IMR-90 (cell line): ENCODE results near the gene EIF4H. TPM values are rescaled to one million over a fixed set of nuclear protein-coding genes. Genes with fewer than 3 reads are reported as not detected.

Experiments used
- ATAC-seq: fragments of 200-7000 bp; cut with Tn5 transposase; 2 replicates; pipeline ENCODE4 v1.9.1; 2020; ENCODE audit warnings: low read depth, mild to moderate bottlenecking, moderate library complexity
- BruUV-seq: library from RNA; stranded (reverse); fragments of 400-500 nt; replicated peaks from 2 replicates; lab custom pipeline; 2021; lab: Mats Ljungman, UMichigan
- CTCF ChIA-PET: fragments of 300-600 bp; formaldehyde crosslinking; extraction: SDS; loops from one replicate; lab custom pipeline; 2021; ENCODE audit warnings: antibody characterized with exemption; lab: Yijun Ruan, JAX
- POLR2A ChIA-PET: fragments of 300-600 bp; sonication (Branson Sonifier 250); formaldehyde crosslinking; loops from one replicate; lab custom pipeline; 2022; ENCODE audit warnings: antibody characterized with exemption; ENCODE audit not compliant: unreplicated experiment; lab: Charles Lee
- DNase-seq: peaks from one replicate; pipeline ENCODE4 v3.0.0; 2013
- H2AFZ ChIP-seq: replicated peaks from 2 replicates; pipeline ENCODE3; 2013; ENCODE audit warnings: low read length, mild to moderate bottlenecking; ENCODE audit not compliant: poor library complexity
- H2AK5ac ChIP-seq: 2 replicates; pipeline ENCODE4 v1.6.1; 2013; ENCODE audit warnings: low read depth, low read length, inconsistent platforms
- H2AK9ac ChIP-seq: replicated peaks from 2 replicates; pipeline ENCODE3; 2013; ENCODE audit warnings: mild to moderate bottlenecking, low read depth, low read length, moderate library complexity; ENCODE audit not compliant: poor library complexity
- H2BK120ac ChIP-seq: 2 replicates; pipeline ENCODE4 v1.6.1; 2013; ENCODE audit warnings: low read depth, low read length, inconsistent platforms
- H2BK15ac ChIP-seq: 3 replicates; pipeline ENCODE4 v1.6.1; 2013; ENCODE audit warnings: low read depth, low read length, inconsistent platforms
- H2BK20ac ChIP-seq: 2 replicates; pipeline ENCODE4 v1.6.1; 2013; ENCODE audit warnings: low read depth, mild to moderate bottlenecking, inconsistent platforms, low read length, moderate library complexity
- H2BK5ac ChIP-seq: 2 replicates; pipeline ENCODE4 v1.6.1; 2013; ENCODE audit warnings: mild to moderate bottlenecking, low read depth, low read length, inconsistent platforms; ENCODE audit not compliant: poor library complexity, severe bottlenecking
- H3K14ac ChIP-seq: replicated peaks from 2 replicates; pipeline ENCODE4 v1.6.1; 2013; ENCODE audit warnings: low read depth, low read length, inconsistent platforms
- H3K18ac ChIP-seq: 2 replicates; pipeline ENCODE4 v1.6.1; 2013; ENCODE audit warnings: low read depth, low read length, control low read depth
- H3K23ac ChIP-seq: 2 replicates; pipeline ENCODE4 v1.6.1; 2013; ENCODE audit warnings: low read depth, low read length, inconsistent platforms
- H3K27ac ChIP-seq: 2 replicates; pipeline ENCODE4 v1.5.1; 2013; ENCODE audit warnings: mild to moderate bottlenecking, control low read depth, low read length; ENCODE audit not compliant: insufficient read depth
- H3K27me3 ChIP-seq: 2 replicates; pipeline ENCODE4 v1.6.1; 2013; ENCODE audit warnings: low read length; ENCODE audit not compliant: control insufficient read depth, insufficient read depth
- H3K36me3 ChIP-seq: 2 replicates; pipeline ENCODE4 v1.6.1; 2013; ENCODE audit warnings: low read length, mixed read lengths; ENCODE audit not compliant: control insufficient read depth, insufficient read depth
- H3K4ac ChIP-seq: 2 replicates; pipeline ENCODE4 v1.6.1; 2013; ENCODE audit warnings: low read depth, low read length, inconsistent platforms
- H3K4me1 ChIP-seq: 2 replicates; pipeline ENCODE4 v1.6.1; 2013; ENCODE audit warnings: low read length, mixed read lengths; ENCODE audit not compliant: control insufficient read depth, insufficient read depth
- H3K4me2 ChIP-seq: 2 replicates; pipeline ENCODE4 v1.6.1; 2013; ENCODE audit warnings: low read depth, mild to moderate bottlenecking, control low read depth, low read length, moderate library complexity
- H3K4me3 ChIP-seq: 2 replicates; pipeline ENCODE4 v1.5.1; 2013; ENCODE audit warnings: low read depth, mild to moderate bottlenecking, control low read depth, low read length, moderate library complexity; ENCODE audit not compliant: insufficient read depth
- H3K56ac ChIP-seq: 2 replicates; pipeline ENCODE4 v1.6.1; 2013; ENCODE audit warnings: low read length, inconsistent platforms; ENCODE audit not compliant: insufficient read depth; ENCODE audit errors: extremely low read depth
- H3K79me1 ChIP-seq, 2 experiments: 2 replicates each; pipeline ENCODE4 v1.6.1; 2013; ENCODE audit warnings: low read length in 2 of 2, inconsistent platforms in 1 of 2, low read depth in 1 of 2
- H3K9ac ChIP-seq: 2 replicates; pipeline ENCODE4 v1.6.1; 2013; ENCODE audit warnings: low read depth, low read length, control low read depth
- H3K9me1 ChIP-seq: 2 replicates; pipeline ENCODE4 v1.6.1; 2013; ENCODE audit warnings: low read length, inconsistent platforms; ENCODE audit not compliant: insufficient read depth
- H3K9me3 ChIP-seq: 2 replicates; pipeline ENCODE4 v1.6.1; 2013; ENCODE audit warnings: low read length; ENCODE audit not compliant: control insufficient read depth, insufficient read depth
- H4K20me1 ChIP-seq: 2 replicates; pipeline ENCODE4 v1.6.1; 2013; ENCODE audit warnings: low read length, inconsistent platforms; ENCODE audit not compliant: insufficient read depth
- H4K5ac ChIP-seq: 2 replicates; pipeline ENCODE4 v1.6.1; 2013; ENCODE audit warnings: mild to moderate bottlenecking, low read depth, low read length, control low read depth
- H4K8ac ChIP-seq, 2 experiments: 2 replicates each; pipeline ENCODE4 v1.6.1; 2013; ENCODE audit warnings: low read depth in 2 of 2, low read length in 2 of 2, control low read depth in 1 of 2, inconsistent platforms in 1 of 2
- H4K91ac ChIP-seq: 2 replicates; pipeline ENCODE4 v1.6.1; 2013; ENCODE audit warnings: low read depth, low read length, inconsistent platforms; ENCODE audit not compliant: insufficient read depth
- CHD1 ChIP-seq: IDR thresholded peaks from 2 replicates; pipeline ENCODE4 v1.6.1; 2012; ENCODE audit warnings: low read depth, low read length, improper control_type of control experiment
- ELK1 ChIP-seq: fragments of 150-350 bp; IDR thresholded peaks from 2 replicates; pipeline ENCODE4 v1.6.1; 2016; ENCODE audit warnings: low read depth, mild to moderate bottlenecking, low read length, moderate library complexity, borderline replicate concordance
- MAFK ChIP-seq: IDR thresholded peaks from 2 replicates; pipeline ENCODE4 v1.6.1; 2012; ENCODE audit warnings: low read depth, low read length, improper control_type of control experiment
- MXI1 ChIP-seq: IDR thresholded peaks from 2 replicates; pipeline ENCODE4 v1.6.1; 2012; ENCODE audit warnings: low read depth, mild to moderate bottlenecking, low read length, moderate library complexity, borderline replicate concordance
- WGBS, 2 experiments: methylation state at CpG; one replicate each; pipeline versions ENCODE4 v1.1.5 to v1.1.7; 2013; ENCODE audit warnings: missing lambda C conversion rate in 2 of 2; ENCODE audit not compliant: insufficient read length in 1 of 2; ENCODE audit errors: extremely low coverage in 2 of 2; 5-methylcytosine and 5-hydroxymethylcytosine counted together
- dilution Hi-C: fragments of 300-500 bp; cut with HindIII; formaldehyde crosslinking; loops from one replicate; pipeline ENCODE4 v1.14.3; 2018; ENCODE audit warnings: low sequenced_read_pairs; ENCODE audit not compliant: unreplicated experiment
- in situ Hi-C: fragments of 300-500 bp; cut with MboI; formaldehyde crosslinking; loops from 3 replicates; pipeline ENCODE4 v1.14.3; 2019; ENCODE audit warnings: low sequenced_read_pairs, inconsistent platforms, mixed read lengths
- intact Hi-C: fragments of 100-400 bp; cut with micrococcal nuclease; formaldehyde crosslinking; loops from 2 replicates; pipeline ENCODE4 v1.10.0; 2022
- polyA plus RNA-seq, 3 experiments: library from polyadenylated mRNA; depleted of rRNA; stranded (reverse); fragments of >200 nt; gene quantifications; 2 replicates each; pipeline ENCODE4 v1.2.3, GENCODE V29; 2012; ENCODE audit warnings: low replicate concordance in 1 of 3
- total RNA-seq: library from RNA; depleted of rRNA; stranded (reverse); fragments of >200 nt; gene quantifications from 2 replicates; pipeline ENCODE4 v1.2.3, GENCODE V29; 2012

EIF4H gene
- total and polyA plus RNA-seq, 2 of the 4 experiments (the other 2 are of a cell fraction), result 241 to 321 TPM

DNA sequence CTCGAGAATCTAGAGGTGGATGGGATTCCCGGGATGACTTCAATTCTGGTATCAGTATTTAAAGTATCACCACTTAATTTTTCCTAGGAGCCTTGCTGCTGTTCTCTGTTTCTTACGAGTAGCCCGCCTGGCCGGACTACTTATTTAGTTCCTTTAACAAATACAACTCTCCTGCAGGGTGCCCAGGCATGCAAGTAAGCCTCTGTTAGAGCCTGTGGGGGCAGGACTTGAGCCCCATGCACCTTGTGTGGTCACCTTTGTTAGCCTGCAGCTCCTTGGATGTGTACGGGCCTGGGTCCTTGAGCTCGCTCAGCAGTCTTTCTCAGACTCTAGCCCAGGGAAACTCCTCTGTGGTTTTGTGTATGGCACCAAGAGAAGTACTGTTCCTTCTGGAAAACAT lies 16.1 kb downstream of the EIF4H start (continued):
- TF ChIP-seq ELK1 (no peak), CHD1 (no peak)

DNA sequence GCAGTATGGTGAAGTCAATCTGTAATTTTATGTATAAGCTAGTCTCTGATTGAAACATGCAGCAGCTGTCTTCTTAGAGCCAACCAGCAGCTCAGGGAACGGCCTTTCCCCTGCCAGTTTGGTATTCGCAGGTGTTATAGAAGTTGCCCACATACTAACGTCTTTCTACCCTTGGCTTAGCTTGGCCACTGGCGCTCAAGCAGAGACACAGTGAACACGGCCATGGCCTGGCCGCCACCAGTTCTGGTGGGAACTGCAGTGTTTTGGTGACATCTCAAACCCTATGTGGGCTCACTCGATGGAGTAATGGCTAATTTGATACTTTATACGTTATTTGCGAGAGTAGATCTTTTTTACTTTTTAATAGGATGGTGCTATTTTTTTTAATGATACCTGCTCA lies 17.1 kb downstream of the EIF4H start:
- Histone ChIP-seq H3K27ac (no peak overlapping the region), H4K5ac (no peak overlapping the region), H3K18ac (no peak overlapping the region), H3K56ac (no peak overlapping the region), H3K79me1 (peaks cover 26 to 69% of the 10 kb centered on the region in 2 experiments), H3K36me3 (peaks cover 57% of the 10 kb centered on the region), H3K9me1 (peaks cover 8% of the 10 kb centered on the region; the same call in 1 of the 2 replicates), H3K14ac (no peak overlapping the region), H3K27me3 (no peaks in the 10 kb centered on the region), H3K9me3 (no peaks in the 10 kb centered on the region), H2BK20ac (no peak overlapping the region), H3K4me1 (peaks cover 11% of the 10 kb centered on the region; the same call in 1 of the 2 replicates), H2BK5ac (no peak overlapping the region), H3K9ac (no peak overlapping the region), H3K23ac (no peak overlapping the region), H4K20me1 (peaks cover 57% of the 10 kb centered on the region), H2AK5ac (no peak overlapping the region), H2BK120ac (no peak overlapping the region), H2BK15ac (no peak overlapping the region), H2AFZ (no peak overlapping the region), H4K91ac (no peak overlapping the region), H4K8ac (no peak overlapping the region), H3K4me2 (no peak overlapping the region), H3K4ac (no peak overlapping the region), H2AK9ac (no peak overlapping the region), H3K4me3 (no peak overlapping the region)
- no peak for TF ChIP-seq MAFK
- TF ChIP-seq MXI1, result no peak
- DNase-seq (no peak), ATAC-seq (no peak)
- in situ Hi-C loops, result no loop called here
- ChIA-PET CTCF (no interaction called here), POLR2A (no interaction called here)
- dilution Hi-C loops, result no loop called here
- intact Hi-C loops, result no loop called here
- BruUV-seq, result no TSS peak
- 100% methylated on average over 3 of the region's 9 CpGs; no CpG with 5 or more reads in 1 of the 2 experiments for WGBS, 2 experiments
